Mucosa of gallbladder (tissue), 1 donor: ENCODE data around the gene DTYMK. TPM values are rescaled to one million over a fixed set of nuclear protein-coding genes. Genes with fewer than 3 reads are reported as not detected.

Source experiments
- DNase-seq: peaks from one replicate; pipeline ENCODE4 v3.0.0-alpha.2; 2020; ENCODE audit warnings: low spot score
- total RNA-seq: library from RNA; stranded (reverse); gene quantifications from one replicate; pipeline ENCODE4 v1.2.1, GENCODE V29; 2021
- donor health status: DM: no; HTN: no; CAD: no.

DTYMK gene
- total RNA-seq, 1 donor from 2014 or later: 26.2 TPM

GRCh38 chr2:241648453-241648852 is 38.2 kb downstream of the DTYMK start:
- no peak for DNase-seq

GRCh38 chr2:241645915-241646645 is 40.5 kb downstream of the DTYMK start:
- DNase-seq: no peak

DNA sequence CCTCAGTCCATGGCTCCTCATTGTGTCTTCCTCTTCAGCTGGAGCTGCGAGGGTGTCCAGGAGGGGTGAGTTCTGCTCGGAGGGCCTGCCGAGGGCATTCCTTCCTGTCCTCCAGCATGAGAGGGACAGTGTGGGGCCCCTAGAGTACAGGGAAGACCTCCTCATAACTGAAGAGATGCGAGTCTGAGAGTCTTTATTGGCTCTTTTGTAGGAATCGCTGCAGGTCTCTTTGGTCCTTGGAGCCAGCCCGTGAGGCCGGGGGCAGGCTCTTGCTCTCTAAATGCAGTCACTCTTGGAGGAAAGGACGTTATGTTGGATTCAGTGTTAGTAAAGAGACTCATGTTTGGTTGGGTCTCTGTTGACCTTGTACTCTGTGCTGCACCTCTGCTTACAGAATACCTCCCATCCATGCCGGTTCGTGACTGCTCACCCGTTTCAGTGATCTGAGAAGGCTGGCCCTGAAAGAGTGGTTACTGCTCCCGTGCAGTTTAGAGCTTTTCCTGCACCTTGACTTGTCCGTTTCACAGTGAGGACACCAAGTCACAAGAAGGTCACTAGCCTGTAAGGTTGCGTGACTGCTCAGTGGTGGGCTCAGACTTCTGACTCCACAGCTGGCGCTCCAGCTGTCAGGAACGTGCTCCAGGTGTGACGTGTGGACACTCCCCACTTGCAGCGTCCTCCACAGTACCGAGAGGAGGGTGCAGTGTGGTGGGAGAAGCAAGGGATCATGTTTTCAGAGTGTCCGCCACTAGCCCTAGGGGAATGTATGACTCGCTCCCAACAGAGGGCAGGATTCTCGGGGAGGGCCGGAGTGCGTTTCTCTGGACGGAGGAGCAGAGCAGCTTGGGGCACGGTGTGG is 41.3 kb downstream of the DTYMK start:
- no peak for DNase-seq

DNA sequence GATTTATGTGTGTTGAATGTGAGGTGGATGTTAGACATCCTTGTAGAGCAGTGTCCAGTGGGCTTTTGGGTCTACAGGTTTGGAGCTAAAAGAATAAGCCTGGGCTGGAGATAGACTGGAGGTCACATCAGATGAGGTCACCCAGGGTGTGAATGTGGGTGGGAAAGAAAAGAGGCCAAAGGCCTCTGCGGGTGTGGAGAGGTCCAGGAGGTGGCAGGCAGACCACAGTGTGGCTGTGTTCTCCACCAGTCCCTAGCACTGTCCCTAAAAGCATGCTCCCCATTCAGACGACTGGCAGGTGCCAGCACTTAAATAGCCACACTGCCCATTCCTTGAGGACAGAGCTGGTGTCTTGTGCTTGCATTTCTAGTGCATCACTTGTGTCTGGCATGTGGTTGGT is 45.0 kb downstream of the DTYMK start:
- DNase-seq: no peak

GRCh38 chr2:241640165-241640795 is 46.3 kb downstream of the DTYMK start:
- DNase-seq: no peak

GRCh38 chr2:241639385-241639784 is 47.2 kb downstream of the DTYMK start:
- no peak for DNase-seq

- no peak for DNase-seq
Observed at GRCh38 chr2:241638940-241639339, 47.7 kb downstream of the DTYMK start.

DNA sequence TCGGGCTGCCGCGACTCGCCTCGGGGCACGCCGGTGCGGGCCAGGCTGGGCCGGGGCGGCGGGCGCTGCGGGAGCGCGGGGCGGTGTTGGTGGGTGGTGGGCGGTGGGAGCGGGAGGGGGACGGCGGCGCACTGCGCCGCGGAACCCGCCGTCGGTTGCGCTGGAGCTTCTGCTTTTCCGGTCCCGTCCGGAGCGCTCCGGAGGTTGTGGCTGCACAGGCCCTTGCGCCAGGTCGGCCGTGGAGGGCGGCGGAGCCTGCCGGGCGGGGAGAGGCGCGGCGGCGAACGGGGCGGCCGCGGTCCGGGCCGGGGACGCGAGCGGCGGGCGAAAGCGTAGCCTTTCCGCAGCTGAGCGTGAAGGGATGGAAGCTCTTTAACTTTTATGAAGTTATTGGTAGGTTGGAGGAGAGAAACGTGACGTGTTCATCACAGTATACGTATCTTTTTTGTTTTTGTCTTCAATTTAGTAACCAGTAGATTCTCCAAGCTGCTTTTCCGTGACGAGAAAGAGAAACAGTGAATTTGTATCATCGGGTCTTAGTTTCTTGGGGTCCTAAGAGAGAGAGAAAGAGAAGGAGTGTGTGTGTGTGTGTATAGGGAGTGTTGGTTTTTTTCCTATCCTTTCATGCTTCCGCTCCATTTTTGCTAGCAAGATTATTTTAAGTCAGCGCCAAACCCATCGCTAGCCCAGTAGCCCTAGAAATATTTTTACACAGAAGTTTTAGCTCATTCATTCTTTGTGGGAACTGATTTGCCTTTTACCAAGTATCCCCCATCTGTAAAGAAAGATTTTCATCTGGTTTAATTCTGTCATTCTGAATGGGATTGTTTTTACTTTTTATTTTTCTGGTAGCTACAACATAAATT is 48.6 kb downstream of the DTYMK start:
- no peak for DNase-seq

DNA sequence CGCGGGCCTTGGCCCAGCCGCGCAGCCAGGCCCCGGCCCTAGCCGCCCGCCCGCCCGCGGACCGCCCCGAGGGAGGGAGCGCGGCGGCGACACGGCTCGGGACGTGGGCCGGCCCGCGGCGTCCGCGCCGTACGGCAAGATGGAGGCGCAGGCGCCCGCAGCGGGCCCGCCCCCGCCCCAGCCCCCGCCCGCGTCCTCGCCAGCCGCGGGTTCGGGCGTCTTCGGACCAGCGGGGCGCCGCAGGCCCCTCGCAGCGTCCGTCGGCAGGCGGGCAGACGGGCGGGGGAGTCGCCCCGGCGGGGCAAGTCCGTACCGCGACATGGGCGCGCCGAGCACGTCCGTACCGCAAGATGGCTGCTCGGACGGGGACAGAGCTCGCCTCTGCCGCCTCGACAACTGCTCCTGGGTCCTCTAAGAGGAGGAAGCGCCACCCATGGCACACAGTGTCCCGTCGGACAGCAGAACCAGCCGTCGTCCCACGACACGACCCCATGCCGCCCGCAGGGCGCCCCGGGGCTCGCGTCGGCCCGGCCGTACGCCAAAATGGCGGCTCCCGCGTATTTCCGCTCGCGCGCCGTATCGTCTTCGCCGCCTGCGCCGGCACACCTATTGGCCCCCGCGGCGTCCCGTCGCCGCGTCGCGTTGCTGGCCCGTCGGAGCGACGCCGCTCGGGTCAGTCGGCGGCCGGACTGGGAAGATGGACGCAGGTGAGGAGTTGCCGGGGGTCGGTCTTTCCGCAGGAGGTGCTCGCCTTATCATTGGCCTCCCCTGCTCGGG is 49.4 kb downstream of the DTYMK start, which contains the start of the genes ATG4B and THAP4:
ATG4B (plus strand) TSS at position 676 of the 777 bp plus-strand sequence; CDS start at position 698, 22 bp downstream.
THAP4 (minus strand) TSS at position 141 of the 777 bp plus-strand sequence. CDS start 141 bp downstream, outside the sequence.
- DNase-seq: peak; percentile 87

- peak; percentile 59 for DNase-seq
Observed at GRCh38 chr2:241636182-241637017, 50.2 kb downstream of the DTYMK start.

DNA sequence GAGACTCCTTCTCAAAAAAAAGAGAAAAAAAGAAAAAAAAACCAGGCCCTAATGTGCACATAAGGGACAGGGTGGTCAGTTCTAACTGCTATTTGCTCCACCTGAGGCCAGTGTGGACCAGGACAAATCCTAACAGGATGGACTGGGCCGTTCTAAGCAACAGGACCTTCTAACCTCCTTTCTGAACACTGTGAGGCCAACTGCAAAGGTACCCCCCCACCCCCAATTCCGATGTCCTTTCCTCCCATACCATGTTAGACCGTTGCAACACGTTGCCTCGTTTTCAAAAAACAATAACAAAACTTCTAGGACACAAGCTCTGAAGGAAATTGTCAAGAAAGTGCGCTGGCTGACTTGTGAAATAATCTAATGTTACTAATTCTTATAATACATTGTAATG is 50.9 kb downstream of the DTYMK start:
- no peak for DNase-seq

DNA sequence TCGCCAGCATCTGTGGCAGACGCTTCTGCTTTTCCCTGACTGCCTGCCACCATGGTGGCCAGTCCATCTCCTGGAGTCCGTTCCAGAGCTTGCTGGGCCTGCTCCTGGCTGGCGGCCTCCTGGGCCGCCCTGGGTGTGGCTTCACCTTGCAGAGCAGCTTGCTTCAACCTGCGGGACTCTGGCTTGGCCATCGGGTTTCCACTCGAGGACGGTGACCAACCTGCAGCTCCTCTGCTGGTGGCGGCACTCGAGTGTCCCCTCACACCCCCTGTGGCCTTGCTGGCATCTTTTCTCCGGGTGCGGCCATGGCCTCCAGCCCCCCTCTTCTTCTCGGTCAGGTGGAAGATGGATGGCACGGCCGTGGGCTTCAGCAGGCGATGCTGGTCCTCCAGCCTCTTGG is 53.1 kb downstream of the DTYMK start:
- no peak for DNase-seq

DNA sequence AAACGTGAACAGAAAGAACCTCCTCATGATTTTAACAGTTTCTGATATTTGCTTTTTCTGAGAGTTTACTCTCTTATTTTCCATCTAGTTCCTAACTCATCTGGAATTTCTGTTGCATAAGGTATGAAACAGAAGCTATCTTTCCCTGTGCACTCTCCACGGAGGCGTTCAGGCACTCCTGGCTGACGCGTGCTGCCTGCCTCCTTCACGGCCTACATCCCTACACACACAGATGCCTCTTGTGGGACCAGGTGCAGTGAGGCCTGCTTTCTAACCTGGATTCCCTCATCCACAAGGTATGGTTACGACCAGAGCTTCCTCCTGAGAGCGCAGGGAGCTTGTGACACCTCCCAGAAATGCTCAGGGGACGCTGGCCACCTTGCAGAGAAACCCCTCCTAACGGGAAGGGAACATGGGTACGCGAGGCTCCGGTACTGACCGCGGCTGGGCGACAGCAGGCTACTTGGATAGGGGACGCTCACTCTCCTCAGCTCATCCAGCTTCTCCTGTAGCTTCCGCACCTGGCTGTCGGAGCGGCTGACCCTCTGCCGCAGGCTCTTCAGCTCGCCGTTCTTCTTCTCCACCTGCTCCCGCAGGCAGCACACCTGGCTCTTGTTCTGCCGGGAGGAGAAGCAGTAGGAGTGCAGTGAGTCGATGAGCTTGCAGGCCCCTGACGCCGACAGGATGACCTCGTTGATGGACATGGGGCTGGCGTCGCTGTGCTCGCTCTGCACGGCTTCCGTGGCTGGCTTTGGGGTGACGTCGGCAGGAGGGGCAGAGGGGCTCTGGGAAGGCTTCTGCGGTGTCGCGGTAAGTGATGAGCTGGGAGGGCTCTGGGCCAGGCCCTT is 53.9 kb downstream of the DTYMK start:
- DNase-seq: no peak

DNA sequence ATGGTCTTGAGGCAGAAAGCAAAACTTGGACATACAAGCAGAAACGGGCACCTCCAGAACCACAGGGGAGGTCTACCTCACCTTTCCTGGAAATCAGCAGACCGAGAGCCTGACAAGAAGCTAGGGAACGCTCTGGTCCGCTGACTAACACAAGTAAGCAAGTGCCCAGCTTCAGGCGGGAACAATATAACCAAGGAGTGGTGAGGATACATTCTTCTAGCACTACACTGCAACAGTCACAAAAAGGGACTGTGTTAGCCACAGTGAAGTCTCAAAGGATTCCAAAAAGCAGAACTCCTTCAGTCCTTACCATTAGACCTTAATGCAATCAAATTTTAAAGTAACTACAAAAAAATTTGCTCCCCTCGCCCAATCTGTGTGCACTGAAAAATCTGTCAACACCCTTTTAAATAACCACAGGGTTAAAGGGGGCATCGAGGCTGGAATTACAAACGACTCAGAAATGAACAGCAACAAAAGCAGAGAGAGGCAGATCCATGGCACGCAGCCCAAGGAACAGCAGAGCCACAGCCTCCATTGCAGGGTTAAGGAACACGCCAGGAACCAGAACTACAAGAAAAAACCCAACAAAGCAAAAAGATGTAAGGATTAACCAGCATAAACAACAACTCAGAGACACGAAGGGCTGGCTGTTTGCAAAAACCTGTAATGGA is 56.7 kb downstream of the DTYMK start:
- no peak for DNase-seq

DNA sequence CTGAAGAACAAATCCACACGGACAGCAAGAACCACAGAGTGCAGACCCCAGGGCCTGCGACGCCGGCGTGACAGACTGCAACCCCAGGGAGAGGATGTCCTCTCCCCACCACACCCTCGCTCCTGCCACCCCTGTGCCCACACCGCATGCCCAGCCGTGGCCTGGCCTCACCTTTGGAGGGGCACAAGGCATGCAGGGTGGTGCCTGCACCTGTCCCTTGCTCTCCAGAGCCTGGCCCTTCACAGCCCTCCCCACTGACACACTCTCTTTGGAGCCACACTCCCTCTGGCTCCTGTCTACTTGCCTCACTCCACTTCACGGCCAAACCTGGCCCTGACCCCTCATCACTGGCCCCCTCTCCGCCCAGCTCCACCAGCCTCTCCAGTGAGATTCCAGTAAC is 58.9 kb downstream of the DTYMK start:
- DNase-seq: no peak
